ENCODE results near the gene DGLUCY. TPM values are rescaled to one million over a fixed set of nuclear protein-coding genes. Genes with fewer than 3 reads are reported as not detected.
A peak's percentile ranks its signal among the peaks of the same experiment; 100 is the strongest.
"Not testable (repeated sequence)": the region's sequence is repeated elsewhere in the genome, so short reads cannot be mapped to it uniquely, and the experiment has no call there.

Gene DGLUCY
- total RNA-seq, 1 experiment from 2014 or later = 26.7 TPM

- no peak for TF ChIP-seq EZH2 (IDR thresholded peaks at IDR 0.05; ENCODE audit: borderline replicate concordance, low read depth, low read length, poor library complexity, severe bottlenecking)
- TF ChIP-seq CTCF (conservative IDR thresholded peaks at IDR 0.05; ENCODE audit: low read depth, low read length) = no peak
- H3K27ac ChIP-seq (ENCODE audit: low read depth, low read length, poor library complexity, severe bottlenecking) = peak overlapping the region; percentile 73
- CTCF ChIA-PET = no interaction called here
- intact Hi-C loops (cut with micrococcal nuclease; ENCODE audit: unreplicated experiment) = loop anchor here (2.0 kb wide), 1 partner anchor 60 kb away; no protein-coding TSS in a partner anchor
- peaks cover 19% of the 10 kb centered on the region for H3K4me1 ChIP-seq (ENCODE audit: insufficient read depth, low read length, poor library complexity, severe bottlenecking)
- BruUV-seq (replicated peaks) = no TSS peak
- no peaks in the 10 kb centered on the region for H3K36me3 ChIP-seq (ENCODE audit: insufficient read depth, low read length, poor library complexity, severe bottlenecking)
- peak; percentile 98 for DNase-seq (ENCODE audit: low spot score)
- no peaks in the 10 kb centered on the region for H3K27me3 ChIP-seq (replicated peaks; ENCODE audit: insufficient read depth, low read depth, low read length, poor library complexity)
- no peaks in the 10 kb centered on the region for H3K9me3 ChIP-seq (ENCODE audit: low read depth, low read length, poor library complexity, severe bottlenecking)
- POLR2A ChIA-PET (ENCODE audit: low non-redundant PET) = interaction anchor here (0.6 kb wide), 1 partner anchor 33 kb away, joined by 3 read pairs; no protein-coding TSS in a partner anchor
- H3K4me3 ChIP-seq (ENCODE audit: low read depth, low read length, poor library complexity, severe bottlenecking) = no peak overlapping the region
Measured at GRCh38 chr14:91084516-91084915, 29.4 kb upstream of the DGLUCY start.

GRCh38 chr14:91087470-91087869 is 26.4 kb upstream of the DGLUCY start:
- H3K9me3 ChIP-seq (ENCODE audit: low read depth, low read length, poor library complexity, severe bottlenecking); POLR2A ChIA-PET (ENCODE audit: low non-redundant PET); CTCF ChIA-PET; H3K36me3 ChIP-seq (ENCODE audit: insufficient read depth, low read length, poor library complexity, severe bottlenecking); H3K27ac ChIP-seq (ENCODE audit: low read depth, low read length, poor library complexity, severe bottlenecking); H3K27me3 ChIP-seq (replicated peaks; ENCODE audit: insufficient read depth, low read depth, low read length, poor library complexity); BruUV-seq (replicated peaks); H3K4me3 ChIP-seq (ENCODE audit: low read depth, low read length, poor library complexity, severe bottlenecking); DNase-seq (ENCODE audit: low spot score); intact Hi-C loops (cut with micrococcal nuclease; ENCODE audit: unreplicated experiment): not testable (repeated sequence)
- peaks cover 19% of the 10 kb centered on the region for H3K4me1 ChIP-seq (ENCODE audit: insufficient read depth, low read length, poor library complexity, severe bottlenecking)

DNA sequence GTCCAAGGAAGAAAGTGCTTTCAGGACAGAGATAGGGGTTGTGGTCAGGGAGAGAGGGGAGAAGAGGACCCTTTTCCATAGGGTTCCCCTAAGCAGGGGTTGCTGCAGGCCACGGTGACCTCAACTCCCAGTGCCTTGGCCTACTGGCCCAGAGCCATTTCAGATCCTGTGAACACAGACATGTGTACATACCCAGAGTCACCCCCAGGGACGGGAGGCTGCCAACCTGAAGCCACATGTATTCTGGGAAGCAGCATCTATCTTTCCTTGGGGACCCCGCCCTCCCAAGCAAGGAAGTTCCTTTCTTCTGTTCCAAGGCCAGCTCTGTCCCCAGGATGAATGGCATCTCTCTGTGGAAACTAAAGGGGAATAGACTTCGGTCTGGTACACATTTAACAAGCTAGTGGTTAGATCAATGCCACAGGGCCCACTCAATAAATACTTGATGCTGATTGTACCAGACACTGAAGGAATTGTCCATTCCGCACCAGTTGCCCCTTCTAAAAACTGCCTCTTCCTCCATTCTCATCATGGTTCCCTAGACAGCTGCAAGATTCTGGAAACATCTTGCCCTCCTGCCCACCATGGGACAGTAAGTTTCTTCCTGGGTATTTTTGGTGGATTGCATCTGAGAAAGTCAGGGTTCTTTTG is 25.2 kb upstream of the DGLUCY start:
- H3K27me3 ChIP-seq (replicated peaks; ENCODE audit: insufficient read depth, low read depth, low read length, poor library complexity) = no peaks in the 10 kb centered on the region
- TF ChIP-seq CTCF (conservative IDR thresholded peaks at IDR 0.05; ENCODE audit: low read depth, low read length) = no peak
- no peak for TF ChIP-seq EZH2 (IDR thresholded peaks at IDR 0.05; ENCODE audit: borderline replicate concordance, low read depth, low read length, poor library complexity, severe bottlenecking)
- ChIA-PET CTCF (no interaction called here), POLR2A (ENCODE audit: low non-redundant PET) (no interaction called here)
- H3K4me3 ChIP-seq (ENCODE audit: low read depth, low read length, poor library complexity, severe bottlenecking) = no peak overlapping the region
- H3K9me3 ChIP-seq (ENCODE audit: low read depth, low read length, poor library complexity, severe bottlenecking) = no peaks in the 10 kb centered on the region
- H3K27ac ChIP-seq (ENCODE audit: low read depth, low read length, poor library complexity, severe bottlenecking) = no peak overlapping the region
- DNase-seq (ENCODE audit: low spot score) = no peak
- intact Hi-C loops (cut with micrococcal nuclease; ENCODE audit: unreplicated experiment) = no loop called here
- BruUV-seq (replicated peaks) = no TSS peak
- no peaks in the 10 kb centered on the region for H3K36me3 ChIP-seq (ENCODE audit: insufficient read depth, low read length, poor library complexity, severe bottlenecking)
- peaks cover 15% of the 10 kb centered on the region for H3K4me1 ChIP-seq (ENCODE audit: insufficient read depth, low read length, poor library complexity, severe bottlenecking)

GRCh38 chr14:91089958-91090535 is 23.8 kb upstream of the DGLUCY start:
- no peak overlapping the region for H3K4me3 ChIP-seq (ENCODE audit: low read depth, low read length, poor library complexity, severe bottlenecking)
- DNase-seq (ENCODE audit: low spot score) = no peak
- TF ChIP-seq CTCF (conservative IDR thresholded peaks at IDR 0.05; ENCODE audit: low read depth, low read length) = no peak
- no peak for TF ChIP-seq EZH2 (IDR thresholded peaks at IDR 0.05; ENCODE audit: borderline replicate concordance, low read depth, low read length, poor library complexity, severe bottlenecking)
- no TSS peak for BruUV-seq (replicated peaks)
- ChIA-PET POLR2A (ENCODE audit: low non-redundant PET) (no interaction called here), CTCF (no interaction called here)
- intact Hi-C loops (cut with micrococcal nuclease; ENCODE audit: unreplicated experiment) = no loop called here
- H3K4me1 ChIP-seq (ENCODE audit: insufficient read depth, low read length, poor library complexity, severe bottlenecking) = peaks cover 3% of the 10 kb centered on the region
- H3K36me3 ChIP-seq (ENCODE audit: insufficient read depth, low read length, poor library complexity, severe bottlenecking) = no peaks in the 10 kb centered on the region
- no peaks in the 10 kb centered on the region for H3K27me3 ChIP-seq (replicated peaks; ENCODE audit: insufficient read depth, low read depth, low read length, poor library complexity)
- no peaks in the 10 kb centered on the region for H3K9me3 ChIP-seq (ENCODE audit: low read depth, low read length, poor library complexity, severe bottlenecking)
- H3K27ac ChIP-seq (ENCODE audit: low read depth, low read length, poor library complexity, severe bottlenecking) = no peak overlapping the region
